BE2C (cell line): ENCODE data around the gene METTL22.

ENCODE experiments used
- DNase-seq: peaks from one replicate; pipeline ENCODE4 v3.0.0-alpha.2; 2020
- H3K27me3 ChIP-seq: fragments of 250-450 bp; sonication (Bioruptor Pico); 2 replicates; pipeline ENCODE4 v1.5.1; 2020; ENCODE audit warnings: mild to moderate bottlenecking
- H3K36me3 ChIP-seq: fragments of 250-450 bp; sonication (Bioruptor Pico); 2 replicates; pipeline ENCODE4 v1.5.1; 2020; ENCODE audit warnings: mild to moderate bottlenecking
- H3K4me1 ChIP-seq: fragments of 250-450 bp; sonication (Bioruptor Pico); 2 replicates; pipeline ENCODE4 v1.5.1; 2020
- H3K4me3 ChIP-seq: 2 replicates; pipeline ENCODE4 v1.5.1; 2011; ENCODE audit warnings: low read depth, low read length
- H3K9me3 ChIP-seq: fragments of 250-450 bp; sonication (Bioruptor Pico); 2 replicates; pipeline ENCODE4 v1.5.1; 2020
- CTCF ChIP-seq: IDR thresholded peaks from 2 replicates; pipeline ENCODE4 v1.5.1; 2012; ENCODE audit warnings: mild to moderate bottlenecking, low read depth, low read length

Gene METTL22

GRCh38 chr16:8676160-8676547 lies 54.7 kb downstream of the METTL22 start:
- no peak for TF ChIP-seq CTCF
- no peak overlapping the region for H3K4me3 ChIP-seq
- DNase-seq, result no peak
- H3K9me3 ChIP-seq, result no peaks in the 10 kb centered on the region; the same call in none of the 2 replicates
- no peaks in the 10 kb centered on the region for H3K36me3 ChIP-seq
- H3K4me1 ChIP-seq, result peaks cover 28% of the 10 kb centered on the region
- H3K27me3 ChIP-seq, result no peaks in the 10 kb centered on the region

DNA sequence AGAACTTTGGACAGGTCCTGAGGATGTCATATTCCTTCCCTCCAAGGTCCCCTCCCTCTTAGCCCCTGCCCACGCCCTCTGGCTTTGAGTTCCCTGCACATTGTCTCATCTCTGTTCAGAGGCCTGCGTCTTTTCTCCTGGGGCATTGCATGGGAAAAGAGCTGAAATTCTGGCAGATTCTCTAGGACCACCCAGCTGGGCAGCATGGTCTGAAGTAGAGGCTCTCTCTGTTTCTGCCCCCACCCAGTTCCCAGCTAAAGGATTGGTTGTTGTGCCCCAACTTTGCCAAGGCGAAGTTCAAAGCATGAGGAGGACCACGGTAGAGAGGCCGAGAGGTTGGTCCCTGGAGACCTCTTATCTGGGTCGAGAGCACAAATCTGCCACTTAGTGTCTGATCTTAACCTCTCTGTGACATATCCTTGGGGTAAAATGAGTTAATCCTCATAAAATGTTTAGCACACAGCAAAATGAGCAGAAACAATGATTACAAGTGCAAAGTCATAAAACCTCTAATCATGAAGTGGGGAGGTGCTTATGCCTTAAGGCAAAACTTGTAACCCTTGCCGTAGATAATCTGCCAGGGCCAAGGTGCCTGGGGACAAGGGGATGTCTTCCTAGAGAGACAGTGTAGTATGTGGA lies 55.4 kb downstream of the METTL22 start:
- Histone ChIP-seq H3K9me3 (no peaks in the 10 kb centered on the region; the same call in none of the 2 replicates), H3K4me3 (no peak overlapping the region), H3K27me3 (no peaks in the 10 kb centered on the region), H3K36me3 (no peaks in the 10 kb centered on the region), H3K4me1 (peaks cover 31% of the 10 kb centered on the region)
- no peak for DNase-seq
- no peak for TF ChIP-seq CTCF

- peaks cover 37% of the 10 kb centered on the region for H3K4me1 ChIP-seq
- TF ChIP-seq CTCF, result no peak
- peak; percentile 33 for DNase-seq
- no peaks in the 10 kb centered on the region; the same call in none of the 2 replicates for H3K9me3 ChIP-seq
- H3K4me3 ChIP-seq, result no peak overlapping the region
- no peaks in the 10 kb centered on the region for H3K36me3 ChIP-seq
- no peaks in the 10 kb centered on the region for H3K27me3 ChIP-seq
Observed at GRCh38 chr16:8677481-8677880, 56.0 kb downstream of the METTL22 start.

- peaks cover 45% of the 10 kb centered on the region for H3K4me1 ChIP-seq
- no peak for TF ChIP-seq CTCF
Observed at GRCh38 chr16:8678068-8678927, 56.8 kb downstream of the METTL22 start.

DNA sequence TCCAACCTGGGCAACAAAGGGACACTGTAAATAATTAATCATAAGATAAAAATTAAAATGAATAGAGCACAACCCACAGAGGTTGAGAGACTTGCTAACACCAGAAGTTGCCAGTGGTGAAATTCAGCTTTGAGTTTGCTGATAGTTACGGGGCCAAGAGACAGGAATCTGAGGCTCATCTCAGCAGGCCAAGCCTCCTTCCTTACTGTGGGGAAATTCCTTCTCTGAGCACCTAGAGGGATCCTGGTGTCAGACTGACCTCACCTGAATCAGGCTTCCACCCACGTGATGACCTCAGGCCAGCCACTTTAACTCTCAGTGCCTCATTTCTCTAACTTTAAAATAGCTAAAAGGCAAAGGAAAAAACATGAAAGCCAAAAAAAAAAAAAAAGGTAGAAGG lies 57.7 kb downstream of the METTL22 start:
- no peak overlapping the region for H3K4me3 ChIP-seq
- no peak for TF ChIP-seq CTCF
- H3K36me3 ChIP-seq, result no peaks in the 10 kb centered on the region
- no peak for DNase-seq
- no peaks in the 10 kb centered on the region; the same call in none of the 2 replicates for H3K9me3 ChIP-seq
- no peaks in the 10 kb centered on the region for H3K27me3 ChIP-seq
- H3K4me1 ChIP-seq, result peaks cover 42% of the 10 kb centered on the region

More at GRCh38 chr16:8678068-8678927, 56.8 kb downstream of the METTL22 start:
- no peaks in the 10 kb centered on the region for H3K27me3 ChIP-seq
- H3K9me3 ChIP-seq, result no peaks in the 10 kb centered on the region; the same call in none of the 2 replicates
- no peak for DNase-seq
- H3K36me3 ChIP-seq, result no peaks in the 10 kb centered on the region
- H3K4me3 ChIP-seq, result no peak overlapping the region
